HepG2 (cell line): ENCODE measurements around the gene CCDC178.

Source experiments
- CEBPG ChIP-seq: IDR thresholded peaks from 2 replicates; pipeline ENCODE4 v1.6.1; 2016
- FOXC1 ChIP-seq: sonication (generic); formaldehyde crosslinking; IDR thresholded peaks from 2 replicates; pipeline ENCODE4 v1.8.0; 2022; ENCODE audit warnings: mild to moderate bottlenecking, missing genetic modification reagents, borderline replicate concordance
- ZKSCAN5 ChIP-seq: sonication (generic); formaldehyde crosslinking; IDR thresholded peaks from 2 replicates; pipeline ENCODE4 v1.5.1; 2020; ENCODE audit warnings: mild to moderate bottlenecking, missing genetic modification reagents
- ZNF772 ChIP-seq: sonication (generic); formaldehyde crosslinking; IDR thresholded peaks from 2 replicates; pipeline ENCODE4 v1.5.0; 2020; ENCODE audit warnings: mild to moderate bottlenecking, missing genetic modification reagents
- TF ChIP-seq, protein P1 (sequence below): IDR thresholded peaks from 2 replicates; pipeline ENCODE4 v1.6.1; 2016; ENCODE audit warnings: missing compliant biosample characterization, missing genetic modification reagents, borderline replicate concordance

DNA sequence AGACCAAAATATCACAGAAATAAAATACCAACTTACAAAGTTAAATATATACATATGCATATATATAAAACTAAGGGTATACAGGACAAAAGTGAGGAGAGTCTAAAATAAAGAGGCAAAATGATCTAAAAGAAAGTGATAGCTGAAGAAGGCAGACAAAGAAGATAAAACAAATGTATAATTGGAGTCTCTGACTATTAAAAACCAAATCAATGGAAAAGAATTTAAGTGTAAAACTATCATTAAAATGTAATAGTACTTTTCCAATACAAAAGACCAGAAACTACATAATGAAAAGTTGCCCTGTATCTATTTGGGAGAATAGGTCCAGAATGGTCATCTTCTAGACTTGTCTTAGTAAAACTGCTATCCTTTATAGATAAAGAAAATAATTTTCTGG, 400.3 kb downstream of the CCDC178 start:
- no peak for TF ChIP-seq FOXC1
- no peak for TF ChIP-seq ZNF772 (CRISPR knock-in tag)
- TF ChIP-seq, protein P1, sequence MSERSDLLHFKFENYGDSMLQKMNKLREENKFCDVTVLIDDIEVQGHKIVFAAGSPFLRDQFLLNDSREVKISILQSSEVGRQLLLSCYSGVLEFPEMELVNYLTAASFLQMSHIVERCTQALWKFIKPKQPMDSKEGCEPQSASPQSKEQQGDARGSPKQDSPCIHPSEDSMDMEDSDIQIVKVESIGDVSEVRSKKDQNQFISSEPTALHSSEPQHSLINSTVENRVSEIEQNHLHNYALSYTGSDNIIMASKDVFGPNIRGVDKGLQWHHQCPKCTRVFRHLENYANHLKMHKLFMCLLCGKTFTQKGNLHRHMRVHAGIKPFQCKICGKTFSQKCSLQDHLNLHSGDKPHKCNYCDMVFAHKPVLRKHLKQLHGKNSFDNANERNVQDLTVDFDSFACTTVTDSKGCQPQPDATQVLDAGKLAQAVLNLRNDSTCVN (CRISPR knock-in tag), result no peak
- TF ChIP-seq CEBPG (CRISPR knock-in tag), result no peak
- TF ChIP-seq ZKSCAN5 (CRISPR knock-in tag), result no peak
